ENCODE measurements around the gene RBKS.

RBKS gene

DNA sequence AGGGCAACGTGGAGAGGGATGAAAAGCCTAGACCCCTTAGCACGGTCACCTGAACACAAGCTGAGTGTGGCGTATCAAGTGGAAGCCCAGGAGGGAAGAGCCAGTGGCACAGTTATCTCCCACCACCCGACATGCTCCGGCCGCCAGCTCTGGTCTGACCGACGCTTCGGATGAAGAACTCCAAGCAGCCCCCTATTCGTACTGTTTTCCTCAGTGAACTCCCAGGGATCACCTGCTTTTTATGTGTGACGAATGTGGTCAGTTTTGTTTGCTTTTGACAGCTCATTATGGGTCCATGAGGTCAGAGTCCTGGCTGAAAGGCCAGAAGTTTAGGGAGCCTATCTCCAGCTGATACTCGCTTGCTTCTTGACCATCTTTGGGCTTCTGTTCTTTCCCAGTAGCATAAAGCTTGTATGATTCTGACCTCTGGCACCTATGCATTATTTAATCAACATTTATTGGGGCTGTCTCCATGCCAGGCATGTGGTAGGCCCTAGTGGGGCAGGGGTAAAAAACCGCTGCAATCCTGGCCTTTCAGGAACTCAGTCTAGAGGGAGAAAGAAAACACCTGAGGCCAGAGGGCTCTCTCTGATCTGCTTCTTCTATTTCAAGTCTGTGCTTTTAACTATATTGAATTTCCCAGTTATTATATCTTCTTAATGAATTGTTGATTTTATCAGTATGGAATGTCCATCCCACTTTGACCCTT lies 151.7 kb downstream of the RBKS start:
- DNase-seq (ENCODE audit: extremely low read depth in 1 of 2, low read depth in 1 of 2), result no peak

DNA sequence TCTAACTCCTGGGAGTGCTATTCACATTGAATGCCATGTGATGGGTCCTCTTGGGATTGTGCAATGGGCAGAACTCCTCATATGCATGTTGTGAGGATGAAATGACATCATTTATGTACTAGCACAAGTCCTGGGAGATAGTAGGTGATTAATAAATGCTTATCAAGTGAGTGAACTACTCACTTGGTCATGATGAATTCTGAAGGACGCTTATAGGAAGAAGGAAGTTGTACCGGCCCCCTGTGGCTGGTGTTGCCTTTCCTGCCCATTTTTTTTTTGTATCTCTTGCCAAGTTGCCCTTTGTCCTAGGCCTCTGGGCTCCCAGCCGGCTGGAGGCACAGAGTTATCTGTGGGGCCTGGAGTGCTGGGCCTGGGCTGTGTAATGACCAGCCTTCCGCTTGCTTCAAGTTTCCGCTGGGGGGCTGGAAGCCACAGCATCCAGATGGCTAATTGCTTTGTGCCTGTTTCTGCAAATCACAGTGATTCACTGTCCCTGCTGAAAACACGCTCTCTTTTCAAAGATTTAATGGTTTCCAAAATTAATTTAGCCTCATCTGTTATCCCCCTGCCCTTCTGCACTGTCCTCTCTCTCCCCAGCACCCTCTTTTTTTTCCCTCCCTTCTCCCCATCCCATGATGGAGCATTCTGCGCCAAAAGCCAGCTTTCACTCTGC lies 152.4 kb downstream of the RBKS start:
- DNase-seq (ENCODE audit: extremely low read depth in 1 of 2, low read depth in 1 of 2), result no peak

DNA sequence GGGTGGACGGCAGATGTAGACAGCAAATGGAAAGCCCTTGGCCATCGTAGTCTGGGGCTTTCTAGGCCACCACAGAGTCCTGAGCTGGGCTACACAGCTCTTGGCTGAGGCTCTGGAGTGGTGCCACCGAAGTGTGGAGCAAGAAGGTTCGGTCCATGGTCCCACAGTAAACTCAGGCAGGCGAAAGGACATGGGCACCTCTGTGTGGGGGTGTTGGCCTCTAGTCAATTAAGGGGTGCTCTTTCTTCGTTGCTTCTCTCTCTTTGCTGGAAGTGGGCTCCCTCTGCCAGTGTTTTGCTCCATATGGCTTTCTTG lies 153.3 kb downstream of the RBKS start:
- DNase-seq (ENCODE audit: extremely low read depth in 1 of 2, low read depth in 1 of 2), result no peak

DNA sequence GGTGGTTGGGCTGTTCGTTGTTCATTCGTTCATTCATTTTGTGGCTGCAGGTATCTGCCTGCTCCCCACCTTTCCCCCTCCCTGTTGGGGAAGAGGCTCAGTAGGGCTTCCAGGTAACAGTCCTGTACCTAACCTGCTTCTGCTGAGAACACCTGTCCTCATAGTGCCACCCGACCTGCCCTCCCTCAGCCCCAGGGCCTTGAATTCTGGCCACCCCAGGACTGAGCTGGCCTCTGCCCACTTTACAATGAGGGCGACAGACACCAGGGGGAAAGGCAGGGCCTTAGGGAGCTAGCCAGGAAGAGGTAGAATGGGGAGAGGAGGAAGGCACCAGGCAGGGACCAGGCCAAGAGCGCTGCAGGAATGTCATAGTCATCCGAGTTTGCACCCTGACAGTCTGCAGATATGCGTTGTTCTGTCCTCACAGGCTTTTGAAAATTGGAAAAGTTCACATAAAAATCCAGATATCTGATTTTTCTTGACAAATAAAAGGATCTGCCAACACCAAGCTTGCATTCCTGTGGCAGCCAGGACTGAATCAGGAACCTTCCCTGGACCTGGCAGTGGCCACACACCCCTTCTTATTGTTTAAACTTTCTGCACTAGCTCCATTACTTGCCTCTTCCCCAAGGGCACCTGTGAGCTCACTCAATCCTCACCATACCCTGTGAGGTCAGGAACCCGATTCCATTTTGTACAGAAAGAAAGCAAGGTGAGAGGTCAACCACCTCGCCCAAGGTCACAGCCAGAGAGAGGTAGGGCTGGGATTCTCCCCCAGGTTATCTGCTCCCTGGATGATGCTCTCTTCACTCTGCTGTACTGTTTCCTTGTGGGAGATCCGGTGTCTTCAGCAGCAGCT lies 153.9 kb downstream of the RBKS start:
- no peak for DNase-seq (ENCODE audit: extremely low read depth in 1 of 2, low read depth in 1 of 2)

DNA sequence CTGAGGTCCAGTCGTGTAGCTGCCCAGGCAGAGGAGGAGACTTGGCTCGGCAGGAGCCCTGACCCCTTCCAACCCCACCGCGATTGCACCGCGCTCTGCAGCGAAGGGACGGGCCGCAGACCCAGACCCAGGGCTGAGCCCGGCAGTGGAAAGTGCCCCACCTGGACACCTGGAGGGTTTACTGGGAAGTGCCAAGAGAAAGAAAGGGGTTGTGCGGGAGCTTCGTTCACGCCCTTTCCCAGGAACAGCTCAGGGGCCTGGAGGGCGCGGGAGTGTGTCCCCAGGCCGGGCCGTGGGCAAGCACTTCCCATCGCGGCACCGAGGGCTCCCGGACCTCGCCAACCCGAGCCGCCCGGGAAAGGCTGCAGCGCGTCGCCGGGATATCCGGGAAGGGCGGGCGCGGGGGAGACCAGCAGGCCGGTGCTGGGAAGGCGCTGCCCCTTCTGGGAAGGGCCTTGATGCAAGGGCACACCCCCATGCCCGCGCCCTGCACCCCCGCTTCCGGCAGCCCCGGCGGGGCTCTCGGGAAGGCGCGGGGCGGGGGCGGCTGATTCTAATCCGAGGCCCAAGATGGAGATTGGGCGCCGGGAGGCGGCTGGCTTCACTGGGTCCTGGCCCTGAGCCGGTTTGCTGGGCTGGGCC lies 154.8 kb downstream of the RBKS start:
- peak in 1 of 2 donors; percentile 29 for DNase-seq (ENCODE audit: extremely low read depth in 1 of 2, low read depth in 1 of 2)

DNA sequence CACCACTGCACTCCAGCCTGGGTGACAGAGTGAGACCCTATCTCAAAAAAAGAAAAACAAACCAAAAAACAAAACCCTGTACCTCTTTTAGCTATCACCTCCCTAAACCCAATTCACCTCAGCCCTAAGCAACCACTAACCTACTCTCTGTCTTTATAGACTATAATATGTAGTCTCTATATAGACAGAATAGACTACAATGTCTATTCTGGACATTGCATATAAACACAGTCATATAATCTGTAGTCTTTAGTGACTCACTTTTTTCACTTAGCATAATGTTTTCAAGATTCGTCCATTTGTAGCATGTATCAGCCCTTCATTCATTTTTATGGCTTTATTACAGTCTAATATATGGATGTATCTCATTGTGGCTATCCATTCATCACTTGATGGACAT lies 155.9 kb downstream of the RBKS start:
- no peak for DNase-seq (ENCODE audit: extremely low read depth in 1 of 2, low read depth in 1 of 2)
